ENCODE measurements around the gene IRF2.

DNA sequence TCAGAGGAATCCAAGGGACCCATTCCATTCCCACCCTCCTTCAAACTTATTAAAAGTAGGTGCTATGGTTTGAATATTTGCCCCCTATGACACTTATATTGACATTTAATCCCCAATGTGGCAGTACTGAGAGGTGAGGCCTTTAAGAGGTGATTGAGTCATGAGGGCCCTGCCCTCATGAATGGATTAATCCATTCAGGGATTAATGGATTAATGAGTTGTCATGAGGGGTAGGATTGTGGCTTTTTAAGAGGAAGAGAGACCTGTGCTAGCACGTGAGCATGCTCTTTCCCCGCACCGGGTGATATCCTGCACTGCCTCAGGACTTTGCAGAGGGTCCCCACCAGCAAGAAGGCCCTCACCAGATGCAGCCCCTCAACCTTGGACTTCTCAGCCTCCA lies 50.1 kb downstream of the IRF2 start:
- TF ChIP-seq, protein P1, sequence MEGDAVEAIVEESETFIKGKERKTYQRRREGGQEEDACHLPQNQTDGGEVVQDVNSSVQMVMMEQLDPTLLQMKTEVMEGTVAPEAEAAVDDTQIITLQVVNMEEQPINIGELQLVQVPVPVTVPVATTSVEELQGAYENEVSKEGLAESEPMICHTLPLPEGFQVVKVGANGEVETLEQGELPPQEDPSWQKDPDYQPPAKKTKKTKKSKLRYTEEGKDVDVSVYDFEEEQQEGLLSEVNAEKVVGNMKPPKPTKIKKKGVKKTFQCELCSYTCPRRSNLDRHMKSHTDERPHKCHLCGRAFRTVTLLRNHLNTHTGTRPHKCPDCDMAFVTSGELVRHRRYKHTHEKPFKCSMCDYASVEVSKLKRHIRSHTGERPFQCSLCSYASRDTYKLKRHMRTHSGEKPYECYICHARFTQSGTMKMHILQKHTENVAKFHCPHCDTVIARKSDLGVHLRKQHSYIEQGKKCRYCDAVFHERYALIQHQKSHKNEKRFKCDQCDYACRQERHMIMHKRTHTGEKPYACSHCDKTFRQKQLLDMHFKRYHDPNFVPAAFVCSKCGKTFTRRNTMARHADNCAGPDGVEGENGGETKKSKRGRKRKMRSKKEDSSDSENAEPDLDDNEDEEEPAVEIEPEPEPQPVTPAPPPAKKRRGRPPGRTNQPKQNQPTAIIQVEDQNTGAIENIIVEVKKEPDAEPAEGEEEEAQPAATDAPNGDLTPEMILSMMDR (IDR thresholded peaks at IDR 0.05; ENCODE audit: low read length) = no peak
- no peak for TF ChIP-seq EZH2phosphoT487 (IDR thresholded peaks at IDR 0.05; ENCODE audit: low read length)
